A673 (cell line): ENCODE results near the gene TMEM97. TPM values are rescaled to one million over a fixed set of nuclear protein-coding genes. Genes with fewer than 3 reads are reported as not detected.

Source experiments
- Bru-seq: library from RNA; stranded (reverse); fragments of 400-500 nt; gene quantifications from one replicate; lab custom pipeline; 2021; lab: Mats Ljungman, UMichigan
- BruChase-seq, 2 experiments: library from RNA; stranded (reverse); fragments of 400-500 nt; gene quantifications; one replicate each; lab custom pipeline; 2021; lab: Mats Ljungman, UMichigan
- BruUV-seq: library from RNA; stranded (reverse); fragments of 400-500 nt; replicated peaks from 2 replicates; lab custom pipeline; 2021; lab: Mats Ljungman, UMichigan
- CTCF ChIA-PET: fragments of 300-600 bp; sonication (Branson Sonifier 250); formaldehyde crosslinking; loops from one replicate; lab custom pipeline; 2022; ENCODE audit warnings: antibody characterized with exemption; lab: Charles Lee
- POLR2A ChIA-PET: fragments of 300-600 bp; sonication (Branson Sonifier 250); formaldehyde crosslinking; loops from one replicate; lab custom pipeline; 2022; ENCODE audit warnings: antibody characterized with exemption; ENCODE audit not compliant: low non-redundant PET; lab: Charles Lee
- DNase-seq: peaks from one replicate; pipeline ENCODE4 v3.0.0-alpha.2; 2015; ENCODE audit warnings: low spot score
- H3K27ac ChIP-seq: fragments of 200-600 bp; sonication (generic); 2 replicates; pipeline ENCODE4 v1.5.1; 2016; ENCODE audit warnings: mixed run types, low read depth, mild to moderate bottlenecking, mixed read lengths, antibody characterized with exemption, low read length; ENCODE audit not compliant: poor library complexity, severe bottlenecking
- H3K27me3 ChIP-seq: fragments of 200-600 bp; sonication (generic); replicated peaks from 2 replicates; pipeline ENCODE4 v1.6.1; 2017; ENCODE audit warnings: mixed run types, low read depth, mild to moderate bottlenecking, mixed read lengths, antibody characterized with exemption, low read length; ENCODE audit not compliant: insufficient read depth, poor library complexity
- H3K36me3 ChIP-seq: fragments of 200-600 bp; sonication (generic); 2 replicates; pipeline ENCODE4 v1.6.1; 2016; ENCODE audit warnings: mixed run types, mild to moderate bottlenecking, mixed read lengths, antibody characterized with exemption, low read length; ENCODE audit not compliant: insufficient read depth, poor library complexity, severe bottlenecking
- H3K4me1 ChIP-seq: fragments of 200-600 bp; sonication (generic); 2 replicates; pipeline ENCODE4 v1.6.1; 2017; ENCODE audit warnings: mixed run types, mild to moderate bottlenecking, mixed read lengths, antibody characterized with exemption, low read length; ENCODE audit not compliant: insufficient read depth, poor library complexity, severe bottlenecking
- H3K4me3 ChIP-seq: fragments of 200-600 bp; sonication (generic); 2 replicates; pipeline ENCODE4 v1.5.1; 2016; ENCODE audit warnings: low read depth, mixed run types, mild to moderate bottlenecking, mixed read lengths, low read length; ENCODE audit not compliant: poor library complexity, severe bottlenecking
- H3K9me3 ChIP-seq: fragments of 200-600 bp; sonication (generic); 2 replicates; pipeline ENCODE4 v1.6.1; 2016; ENCODE audit warnings: mixed run types, low read depth, mild to moderate bottlenecking, mixed read lengths, antibody characterized with exemption, low read length; ENCODE audit not compliant: poor library complexity, severe bottlenecking
- EZH2 ChIP-seq: fragments of 200-600 bp; sonication (generic); IDR thresholded peaks from 2 replicates; pipeline ENCODE4 v1.6.1; 2017; ENCODE audit warnings: borderline replicate concordance, low read depth, mild to moderate bottlenecking, mixed read lengths, antibody characterized with exemption, low read length; ENCODE audit not compliant: poor library complexity, severe bottlenecking
- intact Hi-C: fragments of 100-400 bp; cut with micrococcal nuclease; formaldehyde crosslinking; loops from one replicate; pipeline ENCODE4 v1.10.0; 2022; ENCODE audit not compliant: unreplicated experiment
- long read RNA-seq: library from polyadenylated mRNA; stranded (forward); transcript quantifications from one replicate; pipeline ENCODE4 v2.0.0, GENCODE V29; 2022
- total RNA-seq: library from RNA; stranded (reverse); gene quantifications from 2 replicates; pipeline ENCODE4 v1.2.3, GENCODE V29; 2021
- TF ChIP-seq, protein P1 (sequence below): fragments of 300-800, 200-600 bp; sonication (generic); conservative IDR thresholded peaks from 2 replicates; pipeline ENCODE4 v1.5.1; 2017; ENCODE audit warnings: low read depth, mild to moderate bottlenecking, antibody characterized with exemption, low read length, moderate library complexity, mixed read lengths

Gene TMEM97
- total RNA-seq (122 and 134 TPM in 2 replicates), Bru-seq, nascent RNA (percentile 97 among the genes with signal in this experiment), BruChase-seq, experiment 1, labeled RNA remaining after a 2-hour chase (percentile 98 among the genes with signal in this experiment), BruChase-seq, experiment 2, labeled RNA remaining after a 6-hour chase (percentile 99 among the genes with signal in this experiment)
- long read RNA-seq, transcript TMEM97-201 (3 exons, 2,568 nt) = major isoform, 33 of 47 reads
- long read RNA-seq, partial matches to known transcripts = 0 of 47 reads
- long read RNA-seq, other reads (novel, unspliced or antisense) = 14 of 47 reads

DNA sequence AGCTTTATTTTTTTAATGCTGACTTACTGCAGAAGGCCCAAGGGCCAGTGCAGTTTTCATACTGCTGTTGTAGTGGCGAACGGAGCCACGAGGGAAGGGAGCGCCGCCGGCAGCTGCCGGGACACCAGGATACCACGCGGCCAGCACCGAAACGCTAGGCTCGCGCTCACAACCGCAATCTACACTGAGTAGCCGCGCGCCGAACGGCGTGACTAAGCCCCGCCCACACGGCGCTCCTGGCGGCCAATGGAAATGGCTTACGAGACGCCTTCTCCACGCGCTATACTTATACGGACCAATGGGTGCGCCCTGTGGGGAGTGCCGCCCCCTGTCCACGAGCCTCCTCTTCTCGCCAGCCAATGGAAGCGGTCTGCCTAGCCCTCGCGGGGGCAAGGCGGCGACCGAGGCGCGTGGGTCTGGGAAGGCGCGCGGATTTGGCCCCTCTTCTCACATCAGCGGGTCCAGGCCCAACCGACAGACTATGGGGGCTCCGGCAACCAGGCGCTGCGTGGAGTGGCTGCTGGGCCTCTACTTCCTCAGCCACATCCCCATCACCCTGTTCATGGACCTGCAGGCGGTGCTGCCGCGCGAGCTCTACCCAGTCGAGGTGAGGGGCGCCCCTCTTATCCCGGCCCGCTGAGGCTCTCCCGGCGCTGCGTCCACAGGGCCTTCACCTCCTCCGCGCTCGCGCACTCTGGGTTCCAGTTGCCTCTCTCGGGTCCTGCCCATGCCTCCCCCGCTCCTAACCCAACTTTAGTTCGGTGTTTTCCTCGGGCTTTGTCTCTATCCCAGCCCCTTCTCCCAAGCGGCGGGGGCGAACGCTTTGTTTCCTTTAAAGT lies at the start of gene TMEM97:
TMEM97 (plus strand) TSS at position 442 of the 839 bp plus-strand sequence; CDS start at position 482, 40 bp downstream.
- no peaks in the 10 kb centered on the region for H3K9me3 ChIP-seq
- peaks cover 31% of the 10 kb centered on the region for H3K4me1 ChIP-seq
- no TSS peak for BruUV-seq
- no peak for TF ChIP-seq EZH2
- TF ChIP-seq, protein P1, sequence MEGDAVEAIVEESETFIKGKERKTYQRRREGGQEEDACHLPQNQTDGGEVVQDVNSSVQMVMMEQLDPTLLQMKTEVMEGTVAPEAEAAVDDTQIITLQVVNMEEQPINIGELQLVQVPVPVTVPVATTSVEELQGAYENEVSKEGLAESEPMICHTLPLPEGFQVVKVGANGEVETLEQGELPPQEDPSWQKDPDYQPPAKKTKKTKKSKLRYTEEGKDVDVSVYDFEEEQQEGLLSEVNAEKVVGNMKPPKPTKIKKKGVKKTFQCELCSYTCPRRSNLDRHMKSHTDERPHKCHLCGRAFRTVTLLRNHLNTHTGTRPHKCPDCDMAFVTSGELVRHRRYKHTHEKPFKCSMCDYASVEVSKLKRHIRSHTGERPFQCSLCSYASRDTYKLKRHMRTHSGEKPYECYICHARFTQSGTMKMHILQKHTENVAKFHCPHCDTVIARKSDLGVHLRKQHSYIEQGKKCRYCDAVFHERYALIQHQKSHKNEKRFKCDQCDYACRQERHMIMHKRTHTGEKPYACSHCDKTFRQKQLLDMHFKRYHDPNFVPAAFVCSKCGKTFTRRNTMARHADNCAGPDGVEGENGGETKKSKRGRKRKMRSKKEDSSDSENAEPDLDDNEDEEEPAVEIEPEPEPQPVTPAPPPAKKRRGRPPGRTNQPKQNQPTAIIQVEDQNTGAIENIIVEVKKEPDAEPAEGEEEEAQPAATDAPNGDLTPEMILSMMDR = no peak
- POLR2A ChIA-PET = interaction anchor here (0.5 to 0.7 kb wide), 2 partner anchors 165 to 490 kb away, joined by 3 to 4 read pairs; no protein-coding TSS in a partner anchor
- intact Hi-C loops = no loop called here
- peak within 1 kb of the TSS; percentile 88 for H3K27ac ChIP-seq
- CTCF ChIA-PET = interaction anchor here (0.6 kb wide), 1 partner anchor 427 kb away, joined by 6 read pairs; no protein-coding TSS in a partner anchor
- no peaks in the 10 kb centered on the region for H3K36me3 ChIP-seq
- H3K4me3 ChIP-seq = peak within 1 kb of the TSS; percentile 73
- H3K27me3 ChIP-seq = no peaks in the 10 kb centered on the region
- peak; percentile 98 for DNase-seq

DNA sequence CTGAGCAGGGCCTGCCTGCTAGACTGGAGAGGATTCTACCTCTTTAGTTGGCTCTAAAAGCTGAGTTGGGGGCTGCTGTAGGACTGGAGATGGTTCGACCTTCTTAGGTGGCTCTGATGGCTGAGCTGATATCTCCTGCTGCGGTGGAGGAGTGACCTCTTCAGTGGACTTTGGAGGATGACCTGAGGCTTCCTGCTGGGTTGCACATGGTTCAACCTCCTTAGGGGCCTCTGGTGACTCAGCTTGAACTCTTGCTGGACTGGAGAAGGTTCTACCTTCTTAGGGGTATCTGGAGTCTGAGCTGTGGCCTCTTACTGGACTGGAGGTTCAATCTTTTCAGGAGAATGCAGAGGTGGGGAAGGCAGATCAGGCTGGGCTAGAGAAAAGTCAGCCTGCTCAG lies 48.9 kb upstream of the TMEM97 start:
- no TSS peak for BruUV-seq
- DNase-seq = no peak
- no peak for TF ChIP-seq EZH2
- TF ChIP-seq, protein P1 = no peak
- POLR2A ChIA-PET = no interaction called here
- peaks cover 4% of the 10 kb centered on the region for H3K9me3 ChIP-seq
- H3K27me3 ChIP-seq = no peaks in the 10 kb centered on the region
- H3K4me1 ChIP-seq = no peaks in the 10 kb centered on the region
- intact Hi-C loops = no loop called here
- no peaks in the 10 kb centered on the region for H3K36me3 ChIP-seq
- no peak overlapping the region for H3K4me3 ChIP-seq
- no peak overlapping the region for H3K27ac ChIP-seq
- CTCF ChIA-PET = no interaction called here

DNA sequence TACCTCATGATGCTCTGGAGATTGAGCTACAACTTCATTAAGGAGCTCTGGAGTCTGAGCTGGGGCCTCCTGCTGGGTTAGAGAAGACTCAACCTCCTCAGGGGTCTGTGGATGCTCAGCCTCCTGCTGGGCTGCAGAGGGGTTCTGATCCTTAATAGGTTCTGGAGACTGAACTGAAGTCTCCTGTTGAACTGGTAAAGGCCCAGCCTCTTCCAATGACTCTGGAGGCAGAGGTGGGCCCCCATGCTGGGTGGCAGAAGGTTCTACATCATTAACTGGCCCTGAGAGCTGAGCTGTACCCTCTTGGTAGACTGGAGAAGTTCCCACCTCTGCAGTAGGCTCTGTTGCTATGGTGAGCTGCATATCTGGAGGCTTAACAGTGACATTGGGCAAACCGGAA lies 48.1 kb upstream of the TMEM97 start:
- DNase-seq = no peak
- H3K36me3 ChIP-seq = no peaks in the 10 kb centered on the region
- intact Hi-C loops = no loop called here
- peaks cover 4% of the 10 kb centered on the region for H3K9me3 ChIP-seq
- no peaks in the 10 kb centered on the region for H3K4me1 ChIP-seq
- ChIA-PET POLR2A (no interaction called here), CTCF (interaction anchor here (1.0 kb wide), 1 partner anchor 101 kb away, joined by 3 read pairs; no protein-coding TSS in a partner anchor)
- no TSS peak for BruUV-seq
- no peak overlapping the region for H3K27ac ChIP-seq
- TF ChIP-seq, protein P1 = no peak
- no peak for TF ChIP-seq EZH2
- no peak overlapping the region for H3K4me3 ChIP-seq
- no peaks in the 10 kb centered on the region for H3K27me3 ChIP-seq
